IMR-90 (cell line): ENCODE results near the gene CYFIP2.
A peak's percentile ranks its signal among the peaks of the same experiment; 100 is the strongest.

ENCODE experiments used
- CTCF ChIP-seq: conservative IDR thresholded peaks from 2 replicates; pipeline ENCODE4 v1.5.1; 2012; ENCODE audit warnings: mild to moderate bottlenecking, low read depth, low read length, improper control_type of control experiment
- FOS ChIP-seq: fragments of 150-350 bp; IDR thresholded peaks from 2 replicates; pipeline ENCODE4 v1.6.1; 2016; ENCODE audit warnings: low read depth, low read length
- MAFK ChIP-seq: IDR thresholded peaks from 2 replicates; pipeline ENCODE4 v1.6.1; 2012; ENCODE audit warnings: low read depth, low read length, improper control_type of control experiment
- POLR2A ChIP-seq: IDR thresholded peaks from 2 replicates; pipeline ENCODE4 v1.6.1; 2012; ENCODE audit warnings: mild to moderate bottlenecking, low read depth, low read length

GRCh38 chr5:157278319-157279037, 12.6 kb downstream of the CYFIP2 start:
- TF ChIP-seq CTCF (no peak), FOS (no peak), POLR2A (no peak), MAFK (peak; percentile 80)
